NCI-H460 (cell line): ENCODE results near the gene THBS2. TPM values are rescaled to one million over a fixed set of nuclear protein-coding genes. Genes with fewer than 3 reads are reported as not detected.
"Not testable (repeated sequence)": the region's sequence is repeated elsewhere in the genome, so short reads cannot be mapped to it uniquely, and the experiment has no call there.

Experiments used
- DNase-seq: peaks from one replicate; pipeline ENCODE4 v3.0.0-alpha.2; 2016; ENCODE audit warnings: low read depth; ENCODE audit errors: extremely low read depth
- total RNA-seq: library from RNA; depleted of rRNA; stranded (reverse); fragments of >200 nt; shearing (Covaris generic); gene quantifications from 2 replicates; pipeline ENCODE4 v1.2.3, GENCODE V29; 2014

THBS2 gene
- total RNA-seq, 1 experiment from 2014 or later, result not detected

DNA sequence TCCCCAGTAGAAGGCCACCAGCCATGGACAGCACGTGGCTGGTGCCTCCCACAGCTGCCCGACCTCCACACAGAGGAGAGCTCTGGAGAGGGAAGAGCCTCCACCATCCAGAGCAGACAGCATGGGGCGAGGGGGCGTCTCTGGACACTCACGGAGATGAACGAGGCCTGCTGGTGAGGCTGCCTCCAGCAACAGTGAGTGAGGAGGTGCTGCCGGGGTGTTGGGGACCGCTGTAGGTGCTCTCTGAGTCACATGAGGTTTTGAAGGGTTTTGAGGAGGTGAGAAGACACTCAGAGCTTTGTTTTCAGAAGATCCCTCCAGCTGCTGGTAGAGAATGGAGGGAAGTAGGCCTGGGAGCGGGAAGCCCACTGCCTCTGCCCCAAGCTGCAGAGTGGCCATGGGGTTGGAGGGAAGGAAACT, 65.6 kb downstream of the THBS2 start:
- DNase-seq, result no peak

DNA sequence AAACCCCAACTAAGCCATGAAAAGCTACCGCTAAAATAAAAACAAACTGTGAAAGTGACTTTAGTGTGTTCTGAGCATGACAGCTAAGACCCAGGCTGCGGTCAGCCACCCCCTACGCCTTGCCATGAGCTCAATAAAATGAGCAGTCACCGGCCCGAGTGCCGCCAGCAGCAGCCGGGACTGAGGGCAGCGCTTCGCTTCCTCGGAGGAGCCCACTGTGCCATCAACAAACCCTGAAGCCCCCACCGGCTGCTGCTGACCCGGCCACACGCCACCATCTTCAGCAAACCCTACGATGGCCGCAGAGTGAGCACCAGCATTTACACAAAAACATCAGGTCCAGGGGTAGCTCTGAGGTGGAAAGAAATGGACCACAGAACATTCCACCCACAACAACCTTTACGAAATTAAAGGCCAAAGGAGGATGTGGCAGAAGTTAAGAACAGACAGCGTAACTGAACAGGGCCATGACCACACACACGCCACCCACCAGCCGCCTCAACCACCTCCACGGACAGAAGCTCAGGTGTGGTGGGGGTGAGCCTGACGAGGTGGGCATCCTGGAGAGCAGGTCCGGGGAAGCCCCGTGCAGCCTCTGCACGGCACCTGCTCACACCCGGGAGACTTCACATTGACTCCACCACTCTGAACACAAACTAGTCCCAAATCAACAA, 67.0 kb downstream of the THBS2 start:
- DNase-seq, result no peak

DNA sequence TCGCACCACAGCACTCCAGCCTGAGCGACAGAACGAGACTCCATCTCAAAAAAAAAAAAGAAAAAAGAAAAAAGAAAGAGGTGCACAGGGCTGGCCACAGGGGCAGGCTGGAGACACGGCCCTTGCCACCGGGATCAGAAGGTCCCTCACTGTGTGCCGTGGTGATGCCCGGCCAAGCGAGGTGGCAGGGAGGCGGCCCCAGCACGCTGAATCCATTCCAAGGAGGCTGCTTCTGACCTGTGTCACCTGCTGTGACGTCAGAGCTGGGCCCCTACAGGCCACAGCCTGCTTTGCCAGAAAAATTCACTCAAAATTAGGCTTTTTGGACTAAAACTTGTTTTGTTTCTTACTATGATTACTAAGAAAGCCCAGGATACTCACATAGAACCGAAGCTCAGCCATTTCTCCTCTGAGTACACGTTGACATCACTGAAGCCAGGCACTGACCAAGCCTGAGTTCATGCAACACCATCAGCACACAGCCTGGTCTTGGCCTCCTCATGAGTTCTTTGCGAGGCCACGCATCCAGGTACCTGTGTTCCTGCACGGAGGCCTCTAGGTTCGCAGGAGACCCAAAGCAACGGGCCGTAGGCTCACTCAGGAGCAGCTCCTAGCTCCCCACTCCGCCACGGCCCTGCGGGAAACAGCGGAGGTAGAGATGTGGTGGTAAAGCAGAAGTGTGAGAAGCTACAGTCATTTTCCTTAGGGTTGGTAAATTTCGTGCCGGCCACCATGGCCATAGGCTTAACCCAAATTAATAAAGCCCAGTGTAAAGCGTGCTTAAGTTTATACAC, 67.8 kb downstream of the THBS2 start:
- DNase-seq, result no peak

DNA sequence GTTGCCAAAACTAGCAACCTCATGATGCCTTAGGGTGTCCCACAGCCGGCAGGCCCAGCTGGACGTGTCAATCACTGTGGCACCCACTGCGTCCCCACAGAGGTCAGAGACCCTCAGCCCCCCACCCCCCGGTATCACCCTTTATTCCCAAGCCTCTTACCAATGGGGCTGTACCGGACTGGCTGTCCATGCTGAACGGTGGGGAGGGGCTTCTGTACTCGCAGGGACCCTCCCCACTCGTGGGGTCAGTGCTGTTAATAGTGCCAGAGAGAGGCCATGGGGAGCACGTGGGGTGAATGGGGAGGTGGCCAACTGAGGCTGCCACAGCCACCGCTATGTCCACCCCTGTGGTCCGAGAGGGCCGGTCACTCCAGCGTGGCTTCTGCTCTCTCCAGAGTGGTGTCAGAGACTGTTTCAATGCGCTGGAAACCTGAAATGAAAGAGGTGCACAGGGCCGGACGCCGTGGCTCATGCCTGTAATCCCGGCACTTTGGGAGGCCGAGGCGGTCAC, 68.6 kb downstream of the THBS2 start:
- no peak for DNase-seq

DNA sequence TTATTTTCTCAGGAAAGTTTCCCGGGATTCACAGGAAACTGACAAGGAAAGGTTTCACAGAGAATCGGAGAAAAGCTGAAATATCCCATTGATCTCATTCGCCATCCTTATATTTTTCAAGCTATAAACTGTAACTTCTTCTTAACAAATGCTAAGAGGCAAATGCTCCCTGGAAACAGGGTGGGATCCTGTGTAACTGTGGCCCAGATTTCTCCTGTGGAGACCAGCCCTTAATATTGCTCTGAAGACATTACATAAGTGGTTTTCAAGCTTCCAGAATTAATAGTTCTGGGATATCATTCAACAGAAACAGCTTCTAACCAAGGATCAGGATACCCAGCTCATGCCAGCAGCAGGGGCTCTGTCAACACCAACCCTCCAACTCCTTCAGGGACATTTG, 69.2 kb downstream of the THBS2 start:
- no peak for DNase-seq

DNA sequence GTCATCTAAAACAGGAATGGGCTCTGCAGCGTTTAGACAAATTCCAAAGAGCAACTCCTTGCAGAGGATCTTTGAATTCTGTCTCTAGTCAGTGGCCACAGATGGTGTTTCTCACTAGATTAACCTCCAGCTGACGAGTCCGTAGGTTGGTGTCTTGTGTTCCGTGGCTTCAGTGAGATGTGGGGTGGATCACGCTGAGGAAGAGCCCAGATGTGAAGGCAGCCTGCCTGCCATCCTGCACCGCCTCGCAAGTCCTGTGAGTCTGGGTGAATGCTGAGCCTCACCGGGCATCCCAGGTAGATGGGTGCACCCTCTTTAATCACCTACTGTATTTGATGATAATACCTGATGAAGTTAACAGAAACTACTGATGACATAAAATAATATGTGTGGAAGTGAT, 70.4 kb downstream of the THBS2 start:
- DNase-seq, result no peak

DNA sequence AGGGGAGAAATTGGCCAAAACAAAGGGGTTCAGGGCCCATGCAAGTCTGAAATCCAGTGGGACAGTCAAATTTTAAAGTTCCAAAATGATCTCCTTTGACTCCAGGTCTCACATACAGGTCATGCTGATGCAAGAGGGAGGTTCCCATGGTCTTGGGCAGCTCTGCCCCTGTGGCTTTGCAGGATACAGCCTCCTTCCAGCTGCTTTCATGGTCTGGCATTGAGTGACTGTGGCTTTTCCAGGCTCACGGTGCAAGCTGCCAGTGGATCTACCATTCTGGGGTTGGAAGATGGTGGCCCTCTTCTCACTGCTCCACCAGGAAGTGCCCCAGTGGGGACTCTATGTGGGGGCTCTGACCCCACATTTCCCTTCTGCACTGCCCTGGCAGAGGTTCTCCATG, 73.8 kb downstream of the THBS2 start:
- not testable (repeated sequence) for DNase-seq

DNA sequence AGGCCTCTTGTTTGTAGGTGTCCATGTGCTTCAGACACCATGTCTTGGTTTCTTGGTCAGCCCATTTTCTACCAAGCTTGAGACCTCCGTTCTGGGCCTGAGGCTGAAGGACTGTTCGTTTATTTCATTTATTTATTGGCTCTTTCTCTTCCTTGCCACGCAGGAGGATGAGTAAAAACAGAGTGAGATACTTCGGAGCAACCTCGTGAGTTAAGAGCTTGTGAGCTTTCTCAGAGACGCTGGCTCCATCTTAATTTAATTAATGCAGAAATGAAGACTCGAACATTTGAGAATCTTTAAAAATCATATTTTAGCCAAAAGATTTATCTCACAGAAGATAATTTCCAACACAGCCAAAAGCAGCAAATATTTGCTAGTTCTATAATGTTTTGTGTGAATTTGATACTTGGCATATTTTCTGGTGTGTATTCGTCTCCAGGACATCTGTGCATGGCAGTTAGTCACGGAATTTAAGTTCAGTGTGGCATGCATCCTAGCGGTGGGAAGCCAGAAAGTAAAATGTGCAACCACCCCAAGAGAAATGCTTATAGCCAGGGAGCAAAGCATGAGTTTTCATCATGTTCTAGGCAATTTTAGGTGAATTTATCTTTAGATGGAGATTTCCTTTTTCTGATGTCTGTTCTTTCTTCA, 76.0 kb downstream of the THBS2 start:
- no peak for DNase-seq

DNA sequence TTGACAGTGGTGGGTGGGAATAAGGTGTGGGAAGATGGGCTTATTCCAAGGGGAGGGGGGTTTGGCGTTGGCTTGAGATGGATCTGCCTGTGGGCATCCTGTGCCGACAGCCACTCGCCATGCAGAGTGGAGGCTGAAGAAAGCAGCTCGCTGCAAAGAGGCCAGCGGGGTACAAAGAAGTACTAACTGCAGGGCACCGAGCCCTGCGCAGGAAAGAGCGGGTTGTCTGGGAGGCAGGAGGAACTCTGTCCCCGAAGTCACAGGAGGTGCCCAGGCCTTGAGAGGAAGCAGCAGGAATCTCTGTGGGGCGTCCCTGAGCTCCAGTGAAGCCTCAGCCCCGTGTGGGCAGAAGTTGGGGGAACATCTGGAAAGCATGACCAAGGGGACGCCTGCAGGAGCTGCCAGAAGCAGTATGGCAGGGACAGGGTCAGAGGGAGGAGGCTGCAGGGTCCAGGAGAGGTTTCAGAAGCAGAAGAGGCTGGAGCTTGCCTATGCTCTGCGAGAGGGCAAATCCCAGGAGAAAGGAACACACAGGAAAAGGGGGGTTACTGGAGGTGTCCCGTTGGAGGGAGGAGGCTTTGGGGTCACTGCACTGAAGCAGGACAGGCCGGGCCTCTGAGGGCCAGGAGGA, 77.2 kb downstream of the THBS2 start:
- DNase-seq, result no peak

DNA sequence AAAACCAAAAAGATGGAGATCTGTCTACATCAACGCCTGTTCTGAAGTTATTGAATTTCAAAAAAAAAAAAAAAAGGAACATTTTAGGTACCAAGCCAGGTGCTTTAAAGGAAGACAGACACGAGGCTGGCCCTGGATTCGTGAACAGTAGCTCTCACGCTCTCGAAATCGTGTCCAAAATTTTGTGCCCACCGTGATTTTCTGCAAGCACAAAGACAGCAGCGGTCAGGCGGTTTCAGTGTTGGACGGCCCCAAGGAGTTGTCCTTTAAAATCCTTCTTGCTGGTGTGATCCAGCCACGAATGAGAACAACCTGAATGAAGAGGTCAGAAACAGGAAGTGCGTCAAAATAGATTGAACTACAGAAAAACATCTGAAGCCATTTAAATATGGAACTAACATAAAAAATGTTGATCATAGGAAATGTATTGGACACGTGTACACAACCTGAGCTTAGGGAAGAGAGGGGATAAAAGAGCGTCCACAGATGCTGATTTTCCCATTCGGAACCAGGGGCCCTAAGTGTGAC, 78.2 kb downstream of the THBS2 start:
- no peak for DNase-seq

DNA sequence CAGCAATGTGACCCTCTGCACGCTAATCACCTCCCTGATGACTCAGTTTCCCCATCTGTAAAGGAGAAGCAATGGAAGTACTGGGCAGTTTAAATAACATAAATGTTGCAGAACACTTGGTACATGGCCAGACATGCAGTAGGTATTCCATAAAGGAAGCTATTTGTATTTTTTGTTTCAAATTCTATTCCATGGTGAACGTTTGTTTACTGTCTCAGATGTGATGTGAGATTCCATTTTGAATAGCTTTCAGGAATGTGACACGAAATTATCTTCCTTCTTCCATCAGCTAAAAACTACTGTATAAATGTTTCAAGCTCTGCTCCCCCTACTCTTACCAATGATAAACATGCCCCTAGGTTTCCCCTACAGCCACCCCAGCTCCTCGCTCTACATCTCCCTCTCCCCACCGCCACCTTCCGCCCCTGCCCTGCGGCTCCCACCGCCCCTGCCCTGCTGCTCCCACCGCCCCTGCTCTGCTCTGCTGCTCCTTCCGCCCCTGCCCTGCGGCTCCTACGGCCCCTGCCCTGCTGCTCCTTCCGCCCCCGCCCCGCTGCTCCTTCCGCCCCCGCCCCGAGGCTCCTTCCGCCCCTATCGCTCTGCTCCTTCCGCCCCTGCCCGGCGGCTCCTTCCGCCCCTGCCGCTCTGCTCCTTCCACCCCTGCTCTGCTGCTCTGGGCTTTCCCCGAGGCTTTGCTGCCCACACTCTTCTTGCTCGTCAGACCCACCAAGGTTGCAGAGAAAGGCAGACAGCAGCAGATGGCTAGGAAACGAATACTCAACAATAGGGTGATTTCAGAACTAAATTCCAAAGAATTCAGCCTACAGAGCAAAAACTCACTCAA, 78.9 kb downstream of the THBS2 start:
- no peak for DNase-seq

DNA sequence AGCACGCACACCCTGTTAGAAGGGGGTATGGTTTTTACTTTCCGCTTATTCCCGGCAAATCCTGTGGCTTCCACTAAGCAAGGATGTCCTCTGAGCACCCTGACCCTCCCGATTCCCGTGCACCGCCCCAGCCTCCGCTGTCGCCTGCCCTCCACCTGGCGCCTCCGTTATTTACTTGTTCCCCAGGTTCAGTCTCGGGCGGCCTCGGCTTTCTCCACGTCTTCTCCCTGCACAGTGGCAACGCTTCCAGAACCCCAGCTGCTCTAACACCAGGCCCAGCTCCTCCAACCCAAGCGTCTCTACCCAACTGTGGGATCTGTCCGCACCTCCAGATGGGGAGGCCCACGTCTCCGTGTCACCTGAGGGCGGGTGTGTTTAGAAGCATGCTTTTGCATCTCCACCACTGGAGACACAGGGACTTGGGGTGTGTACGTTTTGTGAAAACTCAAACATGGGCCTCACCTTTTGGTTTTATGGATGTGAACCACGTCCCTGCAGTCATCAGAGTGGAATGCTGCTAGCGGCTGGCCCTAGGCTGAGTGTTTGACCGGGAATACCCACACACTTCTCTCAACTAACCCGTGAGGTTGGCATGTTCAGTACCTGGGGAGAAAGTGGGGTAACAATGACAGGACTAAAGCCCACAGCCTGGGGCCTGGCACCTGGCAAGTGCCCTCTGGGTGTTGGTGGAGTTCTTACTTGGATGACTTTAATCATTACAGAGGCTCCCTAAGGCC, 79.9 kb downstream of the THBS2 start:
- DNase-seq, result no peak

DNA sequence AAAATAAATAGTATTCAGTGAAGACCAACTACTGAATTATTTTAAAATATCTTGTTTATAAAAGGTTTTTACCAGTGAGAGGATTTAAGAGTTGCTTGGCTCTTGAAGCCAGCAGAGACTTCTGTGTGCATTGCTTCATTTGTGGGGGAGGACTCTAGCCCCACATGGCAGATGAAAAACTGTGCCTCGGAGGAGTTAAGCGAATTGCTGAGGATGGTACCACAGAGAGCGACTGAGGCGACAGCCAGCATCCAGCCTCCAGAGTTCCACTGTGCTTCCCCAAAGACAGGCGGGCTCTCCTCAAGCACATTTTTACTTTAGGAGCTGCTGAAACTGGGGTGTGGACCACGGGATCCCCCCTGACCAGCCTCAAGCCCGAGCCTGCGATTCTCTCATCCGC, 80.7 kb downstream of the THBS2 start:
- no peak for DNase-seq

DNA sequence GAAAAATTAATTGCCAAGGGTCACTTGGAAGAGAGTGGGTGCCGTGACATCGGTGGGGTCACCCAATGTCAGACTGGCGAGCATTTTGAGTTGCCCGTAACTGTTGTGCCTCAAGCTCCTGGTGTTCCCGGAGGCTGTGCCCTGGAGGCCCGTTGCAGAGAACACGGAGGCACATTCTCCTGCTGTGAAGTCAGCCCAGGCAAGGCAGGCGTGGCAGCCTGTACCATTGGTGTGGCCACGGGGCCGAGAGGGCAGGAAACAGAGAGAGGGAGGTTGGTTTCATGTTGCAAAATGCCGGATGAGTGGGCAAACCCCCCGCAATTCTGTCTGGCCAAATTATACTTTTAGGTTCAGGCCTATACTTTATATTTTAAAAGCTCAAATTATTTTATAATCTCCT, 81.2 kb downstream of the THBS2 start:
- DNase-seq, result no peak

DNA sequence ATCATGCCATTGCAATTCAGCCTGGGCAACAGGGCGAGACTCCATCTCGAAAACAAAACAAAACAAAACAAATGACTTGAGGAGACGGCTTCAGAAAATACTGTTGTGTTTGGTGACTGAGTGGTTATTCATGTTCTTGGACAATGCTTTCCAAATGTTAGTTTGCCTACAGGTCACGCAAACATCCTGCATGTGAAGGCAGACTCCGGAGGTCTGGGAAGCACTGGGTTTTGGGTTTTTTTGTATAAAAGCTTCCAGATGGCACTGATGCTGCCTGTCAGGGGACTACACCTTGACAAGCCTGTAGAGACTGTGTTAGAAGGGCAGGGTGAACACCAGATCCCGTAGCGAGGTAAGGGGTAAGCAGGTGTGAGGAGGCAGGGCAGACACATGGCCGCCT, 81.7 kb downstream of the THBS2 start:
- DNase-seq, result no peak

DNA sequence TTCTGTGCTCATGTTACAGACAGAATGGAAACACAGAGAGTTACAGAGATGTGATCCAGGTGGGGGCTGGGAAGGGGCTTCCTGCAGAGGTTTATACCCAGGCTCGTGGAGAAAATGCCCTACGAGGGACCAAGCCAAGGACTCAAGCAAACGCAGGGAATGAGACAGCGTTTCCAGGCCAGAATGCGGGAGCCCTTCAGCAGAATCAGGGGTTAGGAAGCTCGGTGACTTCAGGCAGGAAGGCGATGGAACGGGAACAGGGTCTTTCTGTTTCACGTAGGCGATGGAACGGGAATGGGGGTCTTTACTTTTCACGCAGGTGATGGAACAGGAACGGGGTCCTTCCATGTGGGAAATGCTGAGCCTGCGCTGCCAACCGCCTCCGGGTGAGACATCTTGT, 82.6 kb downstream of the THBS2 start:
- DNase-seq, result no peak

DNA sequence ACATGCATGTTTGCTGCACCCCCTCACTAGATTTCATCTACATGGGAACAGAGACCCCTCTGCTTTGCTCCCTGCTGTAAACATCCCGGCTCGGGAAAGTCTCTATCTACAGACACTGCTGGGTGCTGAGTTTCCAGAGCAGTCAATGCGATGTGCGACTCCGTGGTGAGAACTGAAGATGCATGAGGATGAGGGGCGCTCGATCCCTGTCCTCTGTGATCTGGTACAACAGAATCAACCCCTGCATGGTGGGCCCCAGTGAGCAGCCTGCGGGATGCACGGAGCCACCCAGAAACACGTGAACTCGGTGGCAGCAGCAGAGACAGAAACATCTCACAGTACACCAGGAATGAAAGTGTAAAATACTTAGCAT, 83.1 kb downstream of the THBS2 start:
- DNase-seq, result no peak

DNA sequence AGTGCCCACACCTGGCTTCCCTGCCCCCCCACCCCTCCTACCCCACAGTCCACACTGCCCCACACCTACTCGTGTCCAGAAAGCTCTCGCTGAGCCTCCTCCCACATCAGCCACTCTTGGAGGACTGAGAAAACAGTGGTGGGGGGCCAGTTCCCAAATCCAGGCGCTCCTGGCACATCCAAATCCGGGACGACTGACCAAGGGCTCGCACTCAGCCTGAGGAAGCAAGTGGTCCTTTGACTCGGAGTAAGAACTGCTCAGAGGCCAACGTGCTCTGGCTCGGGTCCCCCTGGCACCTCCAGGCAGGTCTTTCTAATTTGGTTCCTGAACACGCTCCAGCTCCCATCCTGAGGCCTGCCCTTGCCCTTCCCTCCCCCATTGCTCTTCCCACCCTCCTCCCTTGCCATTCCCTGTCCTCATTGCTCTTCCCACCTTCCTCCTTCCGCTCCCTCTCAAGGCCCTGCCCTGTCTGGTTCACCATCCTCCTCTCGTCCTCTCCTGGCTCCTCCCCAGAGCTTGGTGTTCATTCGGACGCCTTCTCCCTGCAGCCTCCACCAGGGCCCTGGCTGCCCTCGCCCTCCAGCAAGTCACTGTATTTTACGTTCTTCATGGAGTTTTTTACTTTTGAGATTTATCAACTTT, 83.6 kb downstream of the THBS2 start:
- DNase-seq, result no peak

DNA sequence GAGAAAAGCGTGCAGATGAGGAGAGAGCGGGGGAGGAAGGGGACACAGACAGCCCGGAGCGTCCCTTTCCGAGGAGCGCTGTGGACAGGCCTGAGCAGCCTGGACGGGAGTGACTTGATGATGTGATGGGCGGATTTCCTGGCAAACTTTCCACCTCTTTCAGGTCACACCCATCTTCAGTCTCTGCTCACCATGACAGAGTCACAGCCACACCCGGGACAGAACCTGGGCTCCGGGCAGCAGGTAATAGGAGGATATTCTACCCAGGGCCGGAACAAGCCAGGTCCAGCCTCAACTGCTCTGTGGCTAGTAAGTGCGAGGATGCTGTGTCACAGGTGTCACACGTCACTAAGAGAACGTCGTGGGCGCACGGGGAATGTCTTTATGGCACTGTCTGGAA, 84.3 kb downstream of the THBS2 start:
- no peak for DNase-seq
